ENCODE measurements around the gene KCNQ5. TPM values are rescaled to one million over a fixed set of nuclear protein-coding genes. Genes with fewer than 3 reads are reported as not detected.

Gene KCNQ5
- total and polyA plus RNA-seq, 4 donors: 0.15 to 8.1 (median 2.4) TPM

GRCh38 chr6:73134588-73134987 is 512.7 kb downstream of the KCNQ5 start:
- intact Hi-C loops (cut with DNase I): loop anchor here in 1 of 2 donors (10.0 kb wide), 1 partner anchor 170 kb away; no protein-coding TSS in a partner anchor
- Histone ChIP-seq H3K27me3 (ENCODE audit: control insufficient read depth in 1 of 2, insufficient read depth in 2 of 2, low read length in 1 of 2) (no peaks in the 10 kb centered on the region), H3K4me3 (ENCODE audit: low read length in 2 of 2) (no peak overlapping the region), H3K27ac (ENCODE audit: low read depth in 1 of 2, low read length in 2 of 2) (no peak overlapping the region), H3K36me3 (ENCODE audit: control insufficient read depth in 1 of 2, insufficient read depth in 2 of 2, low read length in 1 of 2) (no peaks in the 10 kb centered on the region), H3K4me1 (ENCODE audit: control insufficient read depth in 1 of 2, insufficient read depth in 2 of 2, low read length in 2 of 2) (no peaks in the 10 kb centered on the region), H3K9me3 (ENCODE audit: control insufficient read depth, low read length) (no peaks in the 10 kb centered on the region)
- WGBS, 2 donors: 68 to 71% methylated on average over 11 of the region's 11 CpGs
- DNase-seq (peak in 1 of 2 donors; percentile 73), ATAC-seq (ENCODE audit: low FRiP score) (no peak)

GRCh38 chr6:73139681-73140383 is 518.0 kb downstream of the KCNQ5 start:
- Histone ChIP-seq H3K4me1 (ENCODE audit: control insufficient read depth in 1 of 2, insufficient read depth in 2 of 2, low read length in 2 of 2) (no peaks in the 10 kb centered on the region), H3K27ac (ENCODE audit: low read depth in 1 of 2, low read length in 2 of 2) (no peak overlapping the region), H3K4me3 (ENCODE audit: low read length in 2 of 2) (no peak overlapping the region), H3K36me3 (ENCODE audit: control insufficient read depth in 1 of 2, insufficient read depth in 2 of 2, low read length in 1 of 2) (no peaks in the 10 kb centered on the region), H3K9me3 (ENCODE audit: control insufficient read depth, low read length) (no peaks in the 10 kb centered on the region), H3K27me3 (ENCODE audit: control insufficient read depth in 1 of 2, insufficient read depth in 2 of 2, low read length in 1 of 2) (no peaks in the 10 kb centered on the region)
- intact Hi-C loops (cut with DNase I): loop anchor here (5.0 to 10.0 kb wide), 2 partner anchors 175 to 723 kb away; no protein-coding TSS in a partner anchor
- ATAC-seq (ENCODE audit: low FRiP score) (no peak), DNase-seq (no peak)
- 94 to 96% methylated on average over 3 of the region's 3 CpGs for WGBS, 2 donors

- no peak for DNase-seq
- 75 to 83% methylated on average over 4 of the region's 4 CpGs for WGBS, 2 donors
- Histone ChIP-seq H3K27ac (ENCODE audit: low read depth in 1 of 2, low read length in 2 of 2) (no peak overlapping the region), H3K4me3 (ENCODE audit: low read length in 2 of 2) (no peak overlapping the region), H3K36me3 (ENCODE audit: control insufficient read depth in 1 of 2, insufficient read depth in 2 of 2, low read length in 1 of 2) (no peaks in the 10 kb centered on the region), H3K27me3 (ENCODE audit: control insufficient read depth in 1 of 2, insufficient read depth in 2 of 2, low read length in 1 of 2) (no peaks in the 10 kb centered on the region), H3K9me3 (ENCODE audit: control insufficient read depth, low read length) (no peaks in the 10 kb centered on the region), H3K4me1 (ENCODE audit: control insufficient read depth in 1 of 2, insufficient read depth in 2 of 2, low read length in 2 of 2) (no peaks in the 10 kb centered on the region)
- no peak for ATAC-seq (ENCODE audit: low FRiP score)
- intact Hi-C loops (cut with DNase I): no loop called here
Measured at GRCh38 chr6:73143551-73143950, 521.7 kb downstream of the KCNQ5 start.

- H3K27me3 ChIP-seq (ENCODE audit: control insufficient read depth in 1 of 2, insufficient read depth in 2 of 2, low read length in 1 of 2): no peaks in the 10 kb centered on the region
- DNase-seq: no peak
- H3K4me3 ChIP-seq (ENCODE audit: low read length in 2 of 2): no peak overlapping the region
- intact Hi-C loops (cut with DNase I): no loop called here
- no peaks in the 10 kb centered on the region for H3K9me3 ChIP-seq (ENCODE audit: control insufficient read depth, low read length)
- no peak for ATAC-seq (ENCODE audit: low FRiP score)
- H3K27ac ChIP-seq (ENCODE audit: low read depth in 1 of 2, low read length in 2 of 2): no peak overlapping the region
- no peaks in the 10 kb centered on the region for H3K36me3 ChIP-seq (ENCODE audit: control insufficient read depth in 1 of 2, insufficient read depth in 2 of 2, low read length in 1 of 2)
- no peaks in the 10 kb centered on the region for H3K4me1 ChIP-seq (ENCODE audit: control insufficient read depth in 1 of 2, insufficient read depth in 2 of 2, low read length in 2 of 2)
Measured at GRCh38 chr6:73144516-73144915, 522.7 kb downstream of the KCNQ5 start.

DNA sequence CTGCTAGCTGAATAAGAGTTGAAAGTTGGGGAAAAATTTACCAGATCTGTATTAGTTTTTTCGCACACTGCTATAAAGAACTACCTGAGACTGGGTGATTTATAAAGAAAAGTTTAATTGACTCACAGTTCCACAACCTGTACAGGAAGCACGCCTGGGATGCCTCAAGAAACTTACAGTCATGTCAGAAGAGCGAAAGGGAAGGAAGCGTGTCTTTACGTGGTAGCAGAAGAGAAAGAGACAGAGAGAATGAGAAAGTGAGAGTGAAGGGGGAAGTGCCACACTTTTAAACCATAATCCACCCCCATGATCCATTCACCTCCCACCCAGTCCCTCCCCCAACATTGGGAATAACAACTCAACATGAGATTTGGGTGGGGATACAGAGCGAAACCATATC is 523.8 kb downstream of the KCNQ5 start:
- no peaks in the 10 kb centered on the region for H3K4me1 ChIP-seq (ENCODE audit: control insufficient read depth in 1 of 2, insufficient read depth in 2 of 2, low read length in 2 of 2)
- no peaks in the 10 kb centered on the region for H3K36me3 ChIP-seq (ENCODE audit: control insufficient read depth in 1 of 2, insufficient read depth in 2 of 2, low read length in 1 of 2)
- 95% methylated on average over 6 of the region's 6 CpGs for WGBS, 2 donors
- no peak overlapping the region for H3K27ac ChIP-seq (ENCODE audit: low read depth in 1 of 2, low read length in 2 of 2)
- no peak overlapping the region for H3K4me3 ChIP-seq (ENCODE audit: low read length in 2 of 2)
- H3K9me3 ChIP-seq (ENCODE audit: control insufficient read depth, low read length): no peaks in the 10 kb centered on the region
- DNase-seq (no peak), ATAC-seq (ENCODE audit: low FRiP score) (no peak)
- no peaks in the 10 kb centered on the region for H3K27me3 ChIP-seq (ENCODE audit: control insufficient read depth in 1 of 2, insufficient read depth in 2 of 2, low read length in 1 of 2)
- intact Hi-C loops (cut with DNase I): no loop called here

DNA sequence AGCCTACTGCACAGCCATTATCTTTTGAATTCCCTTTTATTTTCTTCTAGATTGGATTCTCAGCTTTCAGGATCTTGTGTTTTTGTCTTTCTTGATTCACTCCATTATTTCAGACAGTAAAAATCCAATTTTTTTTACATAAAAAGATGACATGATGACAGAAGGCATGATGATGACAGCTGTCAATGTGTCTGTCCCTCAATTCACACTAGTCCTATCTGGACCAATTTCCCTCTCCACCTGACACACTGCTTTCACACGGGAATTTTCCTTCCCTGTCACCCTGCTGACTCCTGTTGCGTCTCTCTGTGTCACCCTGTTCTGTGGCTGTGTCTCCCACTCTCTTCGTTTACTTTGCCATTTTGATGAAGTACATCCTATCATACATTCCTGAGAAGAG is 529.9 kb downstream of the KCNQ5 start:
- intact Hi-C loops (cut with DNase I): no loop called here

DNA sequence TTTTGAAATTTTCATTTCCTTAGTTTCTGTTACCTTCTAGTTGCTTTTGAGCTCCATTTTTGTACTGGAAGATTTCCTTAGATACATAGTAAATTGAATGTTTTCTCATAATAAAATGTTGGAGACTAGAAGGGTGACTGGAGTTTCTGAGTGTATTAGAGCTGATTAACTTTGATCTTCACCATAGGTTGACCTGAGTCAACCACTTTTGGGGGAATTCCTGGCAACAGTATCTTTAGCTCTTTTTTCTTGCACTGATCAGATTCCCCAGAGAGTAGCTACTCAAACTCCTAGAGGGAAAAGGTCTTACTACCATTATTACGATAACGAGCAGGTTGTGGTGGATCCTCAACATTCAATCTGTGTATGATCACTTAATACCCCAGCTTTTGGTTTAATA is 530.7 kb downstream of the KCNQ5 start:
- H3K9me3 ChIP-seq (ENCODE audit: control insufficient read depth, low read length): no peaks in the 10 kb centered on the region
- ATAC-seq (ENCODE audit: low FRiP score): no peak
- 92 to 94% methylated on average over 2 of the region's 2 CpGs for WGBS, 2 donors

More for the DNA sequence above, 529.9 kb downstream of the KCNQ5 start:
- no peak for DNase-seq
- Histone ChIP-seq H3K4me1 (ENCODE audit: control insufficient read depth in 1 of 2, insufficient read depth in 2 of 2, low read length in 2 of 2) (no peaks in the 10 kb centered on the region), H3K36me3 (ENCODE audit: control insufficient read depth in 1 of 2, insufficient read depth in 2 of 2, low read length in 1 of 2) (no peaks in the 10 kb centered on the region), H3K27ac (ENCODE audit: low read depth in 1 of 2, low read length in 2 of 2) (no peak overlapping the region), H3K4me3 (ENCODE audit: low read length in 2 of 2) (no peak overlapping the region), H3K27me3 (ENCODE audit: control insufficient read depth in 1 of 2, insufficient read depth in 2 of 2, low read length in 1 of 2) (no peaks in the 10 kb centered on the region), H3K9me3 (ENCODE audit: control insufficient read depth, low read length) (no peaks in the 10 kb centered on the region)
- ATAC-seq (ENCODE audit: low FRiP score): no peak
- WGBS, 2 donors: 58 to 61% methylated on average over 3 of the region's 3 CpGs

GRCh38 chr6:73152966-73153757 is 531.3 kb downstream of the KCNQ5 start:
- no peaks in the 10 kb centered on the region for H3K27me3 ChIP-seq (ENCODE audit: control insufficient read depth in 1 of 2, insufficient read depth in 2 of 2, low read length in 1 of 2)
- 45 to 71% methylated on average over 2 of the region's 2 CpGs for WGBS, 2 donors
- H3K36me3 ChIP-seq (ENCODE audit: control insufficient read depth in 1 of 2, insufficient read depth in 2 of 2, low read length in 1 of 2): no peaks in the 10 kb centered on the region
- no peaks in the 10 kb centered on the region for H3K4me1 ChIP-seq (ENCODE audit: control insufficient read depth in 1 of 2, insufficient read depth in 2 of 2, low read length in 2 of 2)
- H3K4me3 ChIP-seq (ENCODE audit: low read length in 2 of 2): no peak overlapping the region
- no peak for ATAC-seq (ENCODE audit: low FRiP score)
- intact Hi-C loops (cut with DNase I): no loop called here
- H3K9me3 ChIP-seq (ENCODE audit: control insufficient read depth, low read length): no peaks in the 10 kb centered on the region
- no peak overlapping the region for H3K27ac ChIP-seq (ENCODE audit: low read depth in 1 of 2, low read length in 2 of 2)
- DNase-seq: no peak

More for the DNA sequence above, 530.7 kb downstream of the KCNQ5 start:
- Histone ChIP-seq H3K27me3 (ENCODE audit: control insufficient read depth in 1 of 2, insufficient read depth in 2 of 2, low read length in 1 of 2) (no peaks in the 10 kb centered on the region), H3K27ac (ENCODE audit: low read depth in 1 of 2, low read length in 2 of 2) (no peak overlapping the region), H3K4me1 (ENCODE audit: control insufficient read depth in 1 of 2, insufficient read depth in 2 of 2, low read length in 2 of 2) (no peaks in the 10 kb centered on the region), H3K36me3 (ENCODE audit: control insufficient read depth in 1 of 2, insufficient read depth in 2 of 2, low read length in 1 of 2) (no peaks in the 10 kb centered on the region), H3K4me3 (ENCODE audit: low read length in 2 of 2) (no peak overlapping the region)
- DNase-seq: no peak
- intact Hi-C loops (cut with DNase I): no loop called here

Data from aorta (tissue), 5 donors.